Activated CD8-positive, alpha-beta T cell treated with anti-CD3 and anti-CD28 coated beads for 36 hours (primary cell): ENCODE data around the gene SLIT3. TPM values are rescaled to one million over a fixed set of nuclear protein-coding genes. Genes with fewer than 3 reads are reported as not detected.

Experiments
- ATAC-seq: fragments of 200-7000 bp; cut with Tn5 transposase; one replicate; pipeline ENCODE4 v1.10.0; 2021; ENCODE audit warnings: mild to moderate bottlenecking, moderate library complexity
- CTCF ChIA-PET: fragments of 350-600 bp; sonication (Branson Sonifier 250); formaldehyde crosslinking; loops from one replicate; lab custom pipeline; 2021; ENCODE audit warnings: antibody characterized with exemption; lab: Charles Lee
- POLR2A ChIA-PET: fragments of 350-600 bp; sonication (Branson Sonifier 250); formaldehyde crosslinking; loops from one replicate; lab custom pipeline; 2021; ENCODE audit warnings: antibody characterized with exemption; lab: Charles Lee
- DNase-seq: peaks from one replicate; pipeline ENCODE4 v3.0.0-alpha.2; 2020
- H3K27ac Mint-ChIP-seq: one replicate; pipeline ENCODE4 v1.8.0; 2021; ENCODE audit warnings: mild to moderate bottlenecking, mixed read lengths
- H3K27me3 Mint-ChIP-seq: one replicate; pipeline ENCODE4 v1.8.0; 2021; ENCODE audit warnings: mixed read lengths
- H3K36me3 Mint-ChIP-seq: one replicate; pipeline ENCODE4 v1.8.0; 2021; ENCODE audit warnings: low read depth, mixed read lengths
- H3K4me1 Mint-ChIP-seq: one replicate; pipeline ENCODE4 v1.8.0; 2021; ENCODE audit warnings: low read depth, mixed read lengths
- H3K4me3 Mint-ChIP-seq: one replicate; pipeline ENCODE4 v1.8.0; 2021; ENCODE audit warnings: mild to moderate bottlenecking, moderate library complexity, mixed read lengths
- H3K9me3 Mint-ChIP-seq: one replicate; pipeline ENCODE4 v1.8.0; 2021; ENCODE audit warnings: mixed read lengths
- intact Hi-C: fragments of 100-400 bp; cut with micrococcal nuclease; formaldehyde crosslinking; loops from one replicate; pipeline ENCODE4 v1.10.0; 2022
- total RNA-seq, 2 experiments: library from RNA; stranded (reverse); gene quantifications; one replicate each; pipeline ENCODE4 v1.2.3, GENCODE V29; 2021
- TF ChIP-seq, protein P1 (sequence below): fragments of 200-600 bp; IDR thresholded peaks from one replicate; pipeline ENCODE4 v1.8.0; 2022; ENCODE audit warnings: antibody characterized with exemption, mild to moderate bottlenecking

SLIT3 gene
- total RNA-seq, 2 experiments from 2014 or later = 0.69 to 0.74 TPM

- Mint-ChIP-seq H3K4me3 (no peak overlapping the region), H3K36me3 (no peaks in the 10 kb centered on the region), H3K27ac (no peak overlapping the region), H3K9me3 (no peaks in the 10 kb centered on the region), H3K4me1 (no peaks in the 10 kb centered on the region), H3K27me3 (no peaks in the 10 kb centered on the region)
- ChIA-PET CTCF (no interaction called here), POLR2A (no interaction called here)
- intact Hi-C loops = no loop called here
- DNase-seq = no peak
- no peak for ATAC-seq
- TF ChIP-seq, protein P1, sequence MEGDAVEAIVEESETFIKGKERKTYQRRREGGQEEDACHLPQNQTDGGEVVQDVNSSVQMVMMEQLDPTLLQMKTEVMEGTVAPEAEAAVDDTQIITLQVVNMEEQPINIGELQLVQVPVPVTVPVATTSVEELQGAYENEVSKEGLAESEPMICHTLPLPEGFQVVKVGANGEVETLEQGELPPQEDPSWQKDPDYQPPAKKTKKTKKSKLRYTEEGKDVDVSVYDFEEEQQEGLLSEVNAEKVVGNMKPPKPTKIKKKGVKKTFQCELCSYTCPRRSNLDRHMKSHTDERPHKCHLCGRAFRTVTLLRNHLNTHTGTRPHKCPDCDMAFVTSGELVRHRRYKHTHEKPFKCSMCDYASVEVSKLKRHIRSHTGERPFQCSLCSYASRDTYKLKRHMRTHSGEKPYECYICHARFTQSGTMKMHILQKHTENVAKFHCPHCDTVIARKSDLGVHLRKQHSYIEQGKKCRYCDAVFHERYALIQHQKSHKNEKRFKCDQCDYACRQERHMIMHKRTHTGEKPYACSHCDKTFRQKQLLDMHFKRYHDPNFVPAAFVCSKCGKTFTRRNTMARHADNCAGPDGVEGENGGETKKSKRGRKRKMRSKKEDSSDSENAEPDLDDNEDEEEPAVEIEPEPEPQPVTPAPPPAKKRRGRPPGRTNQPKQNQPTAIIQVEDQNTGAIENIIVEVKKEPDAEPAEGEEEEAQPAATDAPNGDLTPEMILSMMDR = no peak
Measured at GRCh38 chr5:169226895-169227294, 74.0 kb downstream of the SLIT3 start.

DNA sequence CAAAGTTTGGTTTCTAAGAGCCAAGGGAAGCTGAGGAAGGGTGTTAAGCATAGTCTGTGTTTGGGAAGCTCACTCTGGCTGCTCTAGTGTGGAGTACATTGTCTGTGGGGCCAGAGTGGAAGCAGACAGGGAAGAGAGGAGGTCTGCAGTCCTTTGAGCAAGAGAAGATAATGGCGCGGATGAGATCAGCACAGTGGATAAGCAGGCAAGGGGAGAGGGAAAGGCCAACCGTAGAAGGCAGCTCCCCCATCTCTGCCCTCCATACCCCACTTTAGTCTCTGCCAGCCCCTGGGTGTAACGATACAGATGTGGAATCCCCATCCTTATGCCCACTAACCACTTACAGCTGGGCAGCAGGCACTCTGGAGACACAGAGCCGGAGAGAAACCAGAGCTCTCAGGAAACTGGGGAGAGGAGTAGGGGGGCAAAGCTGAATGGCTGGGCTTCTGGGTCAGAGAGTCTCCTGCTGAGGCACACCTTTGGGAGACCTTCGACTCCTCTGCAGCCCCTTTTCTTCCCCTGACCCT is 75.0 kb downstream of the SLIT3 start:
- CTCF ChIA-PET = no interaction called here
- Mint-ChIP-seq H3K4me3 (no peak overlapping the region), H3K27ac (no peak overlapping the region)

DNA sequence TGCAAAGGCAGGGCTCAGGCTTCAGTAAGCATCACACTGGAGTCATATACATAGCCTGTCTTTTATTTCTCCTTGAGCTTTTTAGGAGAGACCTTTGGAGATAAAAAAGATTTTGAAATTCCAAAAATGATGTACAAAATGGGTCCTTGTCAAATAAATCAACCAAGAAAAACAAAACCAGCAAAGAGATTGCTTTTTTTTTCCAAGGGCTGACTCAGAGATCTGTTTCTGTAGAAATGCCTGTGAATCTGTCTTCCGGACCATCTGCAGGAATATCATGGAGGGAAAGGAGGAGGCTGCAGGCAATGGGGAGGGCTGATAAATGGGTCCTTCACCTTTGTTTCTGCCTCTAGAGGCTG is 77.4 kb downstream of the SLIT3 start:
- TF ChIP-seq, protein P1 = no peak
- H3K27ac Mint-ChIP-seq = no peak overlapping the region
- DNase-seq (no peak), ATAC-seq (no peak)
- no peak overlapping the region for H3K4me3 Mint-ChIP-seq
- intact Hi-C loops = no loop called here
- POLR2A ChIA-PET = no interaction called here
- no peaks in the 10 kb centered on the region for H3K36me3 Mint-ChIP-seq
- H3K27me3 Mint-ChIP-seq = peaks cover 3% of the 10 kb centered on the region
- no peaks in the 10 kb centered on the region for H3K4me1 Mint-ChIP-seq
- no peaks in the 10 kb centered on the region for H3K9me3 Mint-ChIP-seq
- CTCF ChIA-PET = no interaction called here

More for the DNA sequence above, 75.0 kb downstream of the SLIT3 start:
- no peak for DNase-seq
- H3K4me1 Mint-ChIP-seq = no peaks in the 10 kb centered on the region
- H3K36me3 Mint-ChIP-seq = no peaks in the 10 kb centered on the region
- TF ChIP-seq, protein P1 = no peak
- intact Hi-C loops = no loop called here
- no peaks in the 10 kb centered on the region for H3K9me3 Mint-ChIP-seq
- no peak for ATAC-seq
- POLR2A ChIA-PET = no interaction called here
- peaks cover 3% of the 10 kb centered on the region for H3K27me3 Mint-ChIP-seq

GRCh38 chr5:169222934-169223594 is 77.9 kb downstream of the SLIT3 start:
- ChIA-PET POLR2A (no interaction called here), CTCF (no interaction called here)
- Mint-ChIP-seq H3K4me3 (no peak overlapping the region), H3K27me3 (peaks cover 3% of the 10 kb centered on the region), H3K9me3 (no peaks in the 10 kb centered on the region), H3K4me1 (no peaks in the 10 kb centered on the region), H3K27ac (no peak overlapping the region), H3K36me3 (no peaks in the 10 kb centered on the region)
- TF ChIP-seq, protein P1 = no peak
- ATAC-seq = no peak
- DNase-seq = no peak
- intact Hi-C loops = no loop called here

DNA sequence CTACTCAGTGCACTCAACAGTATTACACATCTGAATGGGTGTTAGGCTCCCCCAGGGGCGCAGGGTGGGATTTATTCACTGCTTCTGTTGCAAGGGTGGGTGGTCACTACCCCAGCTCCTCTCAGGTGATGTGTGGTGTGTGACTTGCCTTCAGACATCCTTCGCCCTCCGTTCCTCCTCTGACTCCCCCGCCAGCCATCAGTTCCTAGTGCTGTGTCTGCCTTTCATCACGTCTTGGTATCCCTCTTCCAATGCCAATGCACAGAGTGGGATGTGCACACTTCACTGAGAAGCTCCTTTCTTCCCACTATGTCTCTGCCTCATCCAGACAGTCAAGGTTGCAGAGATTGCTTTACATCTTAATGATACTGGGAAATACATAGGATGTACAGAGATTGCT is 79.4 kb downstream of the SLIT3 start:
- no peaks in the 10 kb centered on the region for H3K9me3 Mint-ChIP-seq
- DNase-seq = no peak
- no peaks in the 10 kb centered on the region for H3K36me3 Mint-ChIP-seq
- peaks cover 3% of the 10 kb centered on the region for H3K27me3 Mint-ChIP-seq
- no peak overlapping the region for H3K4me3 Mint-ChIP-seq
- intact Hi-C loops = no loop called here
- H3K27ac Mint-ChIP-seq = no peak overlapping the region
- CTCF ChIA-PET = no interaction called here
- no peak for ATAC-seq
- no peaks in the 10 kb centered on the region for H3K4me1 Mint-ChIP-seq
- TF ChIP-seq, protein P1 = no peak
- POLR2A ChIA-PET = no interaction called here
